Stomach smooth muscle (tissue), 2 donors: Measurements from ENCODE around the gene SLC25A52.
"Not testable (repeated sequence)": the region's sequence is repeated elsewhere in the genome, so short reads cannot be mapped to it uniquely, and the experiment has no call there.

ENCODE experiments used
- H3K27ac ChIP-seq: one replicate; pipeline ENCODE4 v1.7.0; 2013; ENCODE audit warnings: mild to moderate bottlenecking, low read length, inconsistent platforms
- H3K27me3 ChIP-seq, 2 donors: one replicate each; pipeline ENCODE4 v1.7.0; 2013; ENCODE audit warnings: low read length in 2 of 2; ENCODE audit not compliant: insufficient read depth in 2 of 2, control insufficient read depth in 1 of 2
- H3K36me3 ChIP-seq, 2 donors: one replicate each; pipeline ENCODE4 v1.7.0; 2013; ENCODE audit warnings: low read length in 2 of 2; ENCODE audit not compliant: control insufficient read depth in 2 of 2, insufficient read depth in 2 of 2
- H3K4me1 ChIP-seq: one replicate; pipeline ENCODE4 v1.7.0; 2013; ENCODE audit warnings: low read length; ENCODE audit not compliant: control insufficient read depth, insufficient read depth
- H3K4me3 ChIP-seq, 2 donors: one replicate each; pipeline ENCODE4 v1.7.0; 2013; ENCODE audit warnings: low read length in 2 of 2
- H3K9ac ChIP-seq, 2 donors: one replicate each; pipeline ENCODE4 v1.7.0; 2013; ENCODE audit warnings: low read length in 2 of 2, mild to moderate bottlenecking in 1 of 2
- H3K9me3 ChIP-seq, 2 donors: one replicate each; pipeline ENCODE4 v1.7.0; 2013; ENCODE audit warnings: low read length in 2 of 2; ENCODE audit not compliant: control insufficient read depth in 2 of 2
- donor health status: healthy.
- donor health status: Pancreatic carcinoma.

Gene SLC25A52, protein sequence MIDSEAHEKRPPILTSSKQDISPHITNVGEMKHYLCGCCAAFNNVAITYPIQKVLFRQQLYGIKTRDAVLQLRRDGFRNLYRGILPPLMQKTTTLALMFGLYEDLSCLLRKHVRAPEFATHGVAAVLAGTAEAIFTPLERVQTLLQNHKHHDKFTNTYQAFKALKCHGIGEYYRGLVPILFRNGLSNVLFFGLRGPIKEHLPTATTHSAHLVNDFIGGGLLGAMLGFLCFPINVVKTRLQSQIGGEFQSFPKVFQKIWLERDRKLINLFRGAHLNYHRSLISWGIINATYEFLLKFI

DNA sequence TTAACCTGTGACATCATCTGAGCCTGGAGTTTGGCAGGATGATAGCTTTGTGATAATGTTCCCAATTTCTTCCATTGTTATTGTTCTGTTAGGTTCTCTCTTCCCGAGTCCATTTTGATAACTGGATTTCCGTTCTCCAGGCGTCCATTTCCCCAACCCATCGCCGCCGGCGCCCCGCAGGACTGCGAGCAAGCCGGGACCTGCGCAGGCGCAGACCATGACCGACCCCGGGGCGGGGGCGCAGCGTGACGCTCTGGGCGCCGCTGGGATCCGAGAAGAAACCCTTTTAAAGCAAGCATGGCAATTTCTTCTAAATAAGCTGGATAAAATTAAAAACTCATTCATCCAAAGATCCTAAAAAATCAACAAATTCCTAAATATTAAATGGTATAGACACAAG is at the start of gene SLC25A52:
TSS of gene SLC25A52 (minus strand) at position 186 of the 400 bp plus-strand sequence. CDS start 219 bp downstream, outside the sequence.
- no peaks in the 10 kb centered on the region for H3K36me3 ChIP-seq
- H3K4me1 ChIP-seq = no peaks in the 10 kb centered on the region
- H3K27ac ChIP-seq = no peak within 1 kb of the TSS
- H3K27me3 ChIP-seq = no peaks in the 10 kb centered on the region
- no peak within 1 kb of the TSS for H3K9ac ChIP-seq
- no peaks in the 10 kb centered on the region for H3K9me3 ChIP-seq
- no peak within 1 kb of the TSS for H3K4me3 ChIP-seq

DNA sequence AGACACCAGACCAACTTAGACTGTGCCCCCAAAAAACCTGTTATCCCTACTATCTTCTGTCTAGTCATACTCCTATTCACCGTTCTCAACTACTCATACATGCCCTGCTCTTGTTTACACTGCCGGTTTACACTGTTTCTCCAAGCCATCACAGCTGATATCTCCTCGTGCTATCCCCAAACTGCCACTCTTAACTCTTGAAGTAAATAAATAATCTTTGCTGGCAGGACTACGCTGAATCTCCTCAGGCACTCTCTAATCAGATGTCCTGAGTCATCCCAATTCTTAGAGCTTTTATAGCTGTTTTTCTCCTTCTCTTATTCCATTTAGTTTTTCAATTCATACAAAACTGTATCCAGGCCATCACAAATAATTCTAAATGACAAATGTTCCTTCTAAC is 48.4 kb upstream of the SLC25A52 start:
- H3K36me3 ChIP-seq, H3K9me3 ChIP-seq, H3K27me3 ChIP-seq, H3K27ac ChIP-seq, H3K4me3 ChIP-seq, H3K4me1 ChIP-seq, H3K9ac ChIP-seq: not testable (repeated sequence)

DNA sequence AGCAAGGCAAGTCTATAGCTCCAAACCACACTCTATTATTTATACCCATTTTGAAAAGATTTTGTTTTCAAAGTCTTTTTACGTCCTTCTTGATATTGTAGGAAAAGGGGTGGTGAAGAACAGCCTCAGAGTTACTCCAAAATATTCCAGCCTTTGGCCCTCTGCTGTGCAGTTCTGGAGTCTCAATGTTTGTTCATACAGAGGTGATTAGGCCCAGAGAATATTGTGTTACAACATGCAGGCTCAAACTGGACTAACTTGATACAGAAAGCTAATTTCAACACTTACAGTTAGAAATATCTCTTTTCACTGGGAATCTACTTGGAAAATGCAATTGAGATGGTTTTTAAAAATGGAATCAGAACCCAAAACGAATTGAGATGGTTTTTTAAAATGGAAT is 40.4 kb upstream of the SLC25A52 start:
- Histone ChIP-seq H3K27ac (no peak overlapping the region), H3K27me3 (no peaks in the 10 kb centered on the region)

DNA sequence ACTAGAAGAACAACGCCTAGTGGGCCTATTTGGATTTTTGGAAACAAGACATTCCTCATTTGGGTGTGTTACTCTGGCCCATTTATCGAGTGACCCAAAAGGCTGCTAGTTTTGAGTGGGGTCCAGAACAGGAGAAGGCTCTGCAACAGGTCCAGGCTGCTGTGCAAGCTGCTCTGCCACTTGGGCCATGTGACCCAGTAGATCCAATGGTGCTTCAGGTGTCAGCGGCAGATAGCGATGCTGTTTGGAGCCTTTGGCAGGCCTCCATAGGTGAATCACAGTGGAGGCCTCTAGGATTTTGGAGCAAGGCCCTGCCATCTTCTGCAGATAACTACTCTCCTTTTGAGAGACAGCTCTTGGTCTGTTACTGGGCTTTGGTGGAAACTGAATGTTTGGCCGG is 38.6 kb upstream of the SLC25A52 start:
- H3K27ac ChIP-seq = not testable (repeated sequence)

More for the DNA sequence above, 40.4 kb upstream of the SLC25A52 start:
- Histone ChIP-seq H3K4me3 (no peak overlapping the region), H3K4me1 (no peaks in the 10 kb centered on the region), H3K36me3 (no peaks in the 10 kb centered on the region), H3K9ac (no peak overlapping the region), H3K9me3 (no peaks in the 10 kb centered on the region)

DNA sequence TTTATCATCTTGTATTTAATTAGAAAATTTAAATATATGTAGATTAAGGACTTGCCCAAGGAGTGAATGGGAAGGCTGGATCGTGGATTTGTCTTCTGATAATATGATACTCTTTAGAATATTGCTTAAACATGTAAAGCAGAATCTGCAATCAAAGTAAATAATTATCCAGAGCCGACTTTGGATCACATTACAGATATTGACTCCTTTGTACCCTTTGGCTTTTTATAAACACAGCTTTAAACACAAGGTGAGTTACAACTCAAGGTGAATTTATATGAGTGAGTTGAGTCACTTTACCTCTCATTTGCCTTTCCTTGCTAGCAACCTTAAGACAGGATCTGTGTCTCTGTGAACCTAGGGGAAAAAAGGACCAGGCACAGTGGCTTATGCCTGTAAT is 37.7 kb upstream of the SLC25A52 start:
- Histone ChIP-seq H3K9me3 (no peaks in the 10 kb centered on the region), H3K4me3 (no peak overlapping the region), H3K9ac (no peak overlapping the region), H3K36me3 (no peaks in the 10 kb centered on the region), H3K4me1 (no peaks in the 10 kb centered on the region), H3K27ac (no peak overlapping the region), H3K27me3 (no peaks in the 10 kb centered on the region)

More for the DNA sequence above, 38.6 kb upstream of the SLC25A52 start:
- not testable (repeated sequence) for H3K36me3 ChIP-seq, H3K4me1 ChIP-seq, H3K9me3 ChIP-seq, H3K27me3 ChIP-seq, H3K4me3 ChIP-seq, H3K9ac ChIP-seq

DNA sequence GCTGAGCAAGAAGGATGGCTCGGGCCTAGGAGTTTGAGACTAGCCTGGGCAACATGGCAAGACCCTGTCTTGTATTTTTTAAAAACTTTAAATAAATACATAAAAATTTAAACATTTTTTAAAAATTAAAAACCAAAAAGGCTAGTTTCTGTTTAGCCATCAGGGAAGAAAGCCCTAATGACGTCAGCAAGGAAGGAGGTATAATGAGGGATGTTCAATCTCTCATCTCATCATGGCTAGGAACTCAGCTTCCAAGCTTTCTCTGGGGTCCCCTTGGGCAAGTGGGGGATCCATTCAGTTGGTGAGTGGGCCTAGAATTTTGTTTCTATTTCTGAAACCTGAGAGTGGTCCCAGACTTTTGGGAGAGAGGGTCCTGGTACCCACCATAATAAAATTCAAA is 35.1 kb upstream of the SLC25A52 start:
- H3K9me3 ChIP-seq = no peaks in the 10 kb centered on the region
- H3K4me1 ChIP-seq = no peaks in the 10 kb centered on the region
- no peak overlapping the region for H3K9ac ChIP-seq

DNA sequence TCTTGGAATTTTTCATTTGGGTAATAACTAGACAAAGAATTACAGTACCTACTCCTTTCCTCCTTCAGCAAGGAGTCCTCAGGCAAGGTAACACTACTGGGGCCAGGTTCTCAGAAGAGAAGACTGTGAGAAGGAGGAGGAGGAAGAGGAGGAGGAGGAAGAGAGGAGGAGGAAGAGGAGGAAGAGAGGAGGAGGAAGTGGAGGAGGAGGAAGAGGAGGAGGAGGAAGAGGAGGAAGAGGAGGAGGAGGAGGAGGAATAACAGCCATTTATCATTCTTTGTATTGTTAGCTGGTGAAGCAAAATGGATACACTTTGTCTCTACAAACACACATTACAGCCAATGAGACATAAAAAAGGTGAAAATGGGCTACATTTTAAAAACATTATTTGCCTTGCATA is 32.9 kb upstream of the SLC25A52 start:
- Histone ChIP-seq H3K4me3 (no peak overlapping the region), H3K27me3 (no peaks in the 10 kb centered on the region), H3K9ac (no peak overlapping the region), H3K36me3 (no peaks in the 10 kb centered on the region), H3K9me3 (no peaks in the 10 kb centered on the region), H3K27ac (no peak overlapping the region), H3K4me1 (no peaks in the 10 kb centered on the region)

More for the DNA sequence above, 35.1 kb upstream of the SLC25A52 start:
- Histone ChIP-seq H3K4me3 (no peak overlapping the region), H3K27me3 (no peaks in the 10 kb centered on the region), H3K36me3 (no peaks in the 10 kb centered on the region), H3K27ac (no peak overlapping the region)

DNA sequence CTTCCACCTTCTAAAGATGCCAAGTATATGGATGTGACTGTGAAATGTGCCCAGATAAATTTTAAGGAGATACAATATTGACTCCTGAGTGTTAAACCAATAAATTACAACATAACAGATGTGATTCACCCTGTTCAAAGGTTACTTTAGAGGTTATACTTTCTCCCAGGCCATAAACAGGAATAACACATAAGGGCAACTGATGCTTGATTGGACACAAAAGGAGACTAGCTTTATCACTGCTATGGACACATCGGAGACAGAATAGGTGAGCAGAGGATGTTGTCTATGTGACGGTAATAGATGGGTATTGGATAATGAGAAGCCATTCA is 31.9 kb upstream of the SLC25A52 start:
- no peaks in the 10 kb centered on the region for H3K9me3 ChIP-seq
- no peak overlapping the region for H3K9ac ChIP-seq
- no peak overlapping the region for H3K27ac ChIP-seq
- H3K4me1 ChIP-seq = no peaks in the 10 kb centered on the region
- H3K36me3 ChIP-seq = no peaks in the 10 kb centered on the region
- no peaks in the 10 kb centered on the region for H3K27me3 ChIP-seq
- H3K4me3 ChIP-seq = no peak overlapping the region

DNA sequence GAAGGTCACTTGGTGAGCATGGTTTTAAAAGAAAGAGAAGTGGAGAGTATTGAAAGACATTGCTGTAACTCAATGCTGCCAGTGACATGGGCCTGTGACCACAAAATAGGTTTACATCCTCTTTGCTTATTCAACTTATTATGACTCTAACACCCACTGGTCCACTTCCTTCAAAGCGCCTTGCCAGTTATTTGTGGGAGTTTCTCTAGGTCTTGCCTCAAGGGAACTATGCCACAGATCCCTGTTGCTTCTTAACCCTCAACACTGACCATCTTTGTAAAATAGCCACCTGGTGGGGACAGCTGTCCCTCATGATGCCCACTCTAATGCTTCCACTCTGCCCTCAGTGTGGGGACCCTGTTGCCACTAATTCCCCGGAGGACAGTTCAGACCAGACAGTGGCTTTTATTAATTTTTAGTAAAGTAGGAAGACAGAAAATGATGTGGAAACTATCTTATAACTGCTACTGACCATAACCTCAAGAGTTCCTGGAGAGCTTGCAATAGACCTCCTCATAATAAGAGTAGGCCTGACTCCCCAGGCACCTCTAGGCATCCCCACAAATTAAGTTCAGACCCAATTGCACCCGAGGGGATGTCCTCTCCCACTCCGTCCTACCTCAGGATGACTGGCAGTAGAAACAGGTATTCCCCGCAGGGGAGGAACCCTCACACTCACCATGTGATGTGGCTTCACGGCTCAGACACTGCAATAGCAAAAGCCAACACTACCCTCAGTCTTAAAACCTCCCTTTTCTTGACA is 31.3 kb upstream of the SLC25A52 start:
- no peaks in the 10 kb centered on the region for H3K4me1 ChIP-seq
- H3K9ac ChIP-seq = no peak overlapping the region
- H3K36me3 ChIP-seq = no peaks in the 10 kb centered on the region
- no peak overlapping the region for H3K27ac ChIP-seq
- H3K27me3 ChIP-seq = no peaks in the 10 kb centered on the region
- H3K4me3 ChIP-seq = no peak overlapping the region
- no peaks in the 10 kb centered on the region for H3K9me3 ChIP-seq

DNA sequence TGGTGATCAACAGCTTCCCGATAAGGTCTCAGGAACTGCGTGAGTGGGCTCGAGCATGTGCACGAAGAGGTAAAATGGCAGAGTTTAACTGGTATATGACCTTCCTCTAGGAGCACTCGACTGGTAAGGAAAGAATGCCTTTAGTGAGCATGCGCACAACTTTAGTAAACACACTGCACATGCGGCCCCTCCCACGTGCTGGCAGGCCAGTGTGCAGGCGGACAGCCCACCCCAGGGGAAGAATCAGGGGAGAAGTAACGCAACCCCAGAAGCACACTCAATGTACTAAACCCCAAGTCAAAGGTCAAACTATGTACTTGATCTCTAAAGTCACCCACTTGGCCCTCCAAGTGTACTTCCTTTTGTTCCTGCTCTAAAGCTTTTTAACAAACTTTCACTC is 28.7 kb upstream of the SLC25A52 start:
- H3K4me3 ChIP-seq = no peak overlapping the region
- H3K9me3 ChIP-seq = no peaks in the 10 kb centered on the region
- H3K36me3 ChIP-seq = no peaks in the 10 kb centered on the region
- H3K9ac ChIP-seq = no peak overlapping the region
- no peaks in the 10 kb centered on the region for H3K4me1 ChIP-seq
- H3K27me3 ChIP-seq = no peaks in the 10 kb centered on the region
- H3K27ac ChIP-seq = no peak overlapping the region

DNA sequence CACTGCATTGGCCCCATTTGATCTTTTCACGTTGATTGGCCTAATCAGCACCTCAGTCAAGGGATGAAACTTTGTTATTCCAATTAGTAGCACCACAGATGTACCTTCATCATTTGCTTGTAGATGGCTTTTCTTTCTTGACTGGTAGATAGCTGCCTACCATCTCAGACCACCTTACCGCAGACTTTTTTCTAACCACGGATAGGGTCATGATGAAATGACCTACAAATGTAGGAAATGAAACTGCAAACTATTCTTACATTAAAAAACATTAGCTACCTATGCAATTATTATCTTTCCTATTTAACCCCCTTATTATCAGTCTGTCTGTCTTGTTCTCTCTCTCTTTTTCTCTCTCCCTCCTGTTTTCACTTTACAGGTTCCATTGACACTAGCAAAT is 22.4 kb upstream of the SLC25A52 start:
- Histone ChIP-seq H3K4me3 (no peak overlapping the region), H3K27me3 (no peaks in the 10 kb centered on the region), H3K9ac (no peak overlapping the region), H3K4me1 (no peaks in the 10 kb centered on the region), H3K9me3 (peaks cover 3 to 4% of the 10 kb centered on the region in 2 donors), H3K36me3 (no peaks in the 10 kb centered on the region), H3K27ac (no peak overlapping the region)
